IPS-18c (cell line): ENCODE measurements around the gene FBXO9.
"Not testable (repeated sequence)": the region's sequence is repeated elsewhere in the genome, so short reads cannot be mapped to it uniquely, and the experiment has no call there.

Experiments used
- H3K4me3 ChIP-seq: 2 replicates; pipeline ENCODE4 v1.7.0; 2013; ENCODE audit warnings: low read depth, mild to moderate bottlenecking, low read length, moderate library complexity; ENCODE audit not compliant: insufficient read depth
- H3K9me3 ChIP-seq: one replicate; pipeline ENCODE4 v1.6.1; 2013; ENCODE audit warnings: mild to moderate bottlenecking, low read length, moderate library complexity; ENCODE audit not compliant: control insufficient read depth, insufficient read depth

Gene FBXO9

GRCh38 chr6:53042112-53042511 lies 23.1 kb upstream of the FBXO9 start:
- no peak overlapping the region for H3K4me3 ChIP-seq
- H3K9me3 ChIP-seq: no peaks in the 10 kb centered on the region

- H3K9me3 ChIP-seq: no peaks in the 10 kb centered on the region
- no peak overlapping the region for H3K4me3 ChIP-seq
Observed at GRCh38 chr6:53043581-53043980, 21.6 kb upstream of the FBXO9 start.

- no peaks in the 10 kb centered on the region for H3K9me3 ChIP-seq
- H3K4me3 ChIP-seq: no peak overlapping the region
Observed at GRCh38 chr6:53044071-53044470, 21.1 kb upstream of the FBXO9 start.

GRCh38 chr6:53044572-53044971 lies 20.6 kb upstream of the FBXO9 start:
- no peaks in the 10 kb centered on the region for H3K9me3 ChIP-seq

GRCh38 chr6:53045891-53046673 lies 19.1 kb upstream of the FBXO9 start:
- H3K9me3 ChIP-seq: no peaks in the 10 kb centered on the region
- H3K4me3 ChIP-seq: no peak overlapping the region

More at GRCh38 chr6:53044572-53044971, 20.6 kb upstream of the FBXO9 start:
- no peak overlapping the region for H3K4me3 ChIP-seq

- Histone ChIP-seq H3K9me3 (no peaks in the 10 kb centered on the region), H3K4me3 (no peak overlapping the region)
Observed at GRCh38 chr6:53048431-53049195, 16.6 kb upstream of the FBXO9 start.

GRCh38 chr6:53049415-53049814 lies 15.8 kb upstream of the FBXO9 start:
- no peak overlapping the region for H3K4me3 ChIP-seq
- no peaks in the 10 kb centered on the region for H3K9me3 ChIP-seq

- H3K9me3 ChIP-seq, H3K4me3 ChIP-seq: not testable (repeated sequence)
Observed at GRCh38 chr6:53052152-53052551, 13.1 kb upstream of the FBXO9 start.

- H3K4me3 ChIP-seq: no peak overlapping the region
- no peaks in the 10 kb centered on the region for H3K9me3 ChIP-seq
Observed at GRCh38 chr6:53054532-53054931, 10.7 kb upstream of the FBXO9 start.

GRCh38 chr6:53055873-53056272 lies 9.3 kb upstream of the FBXO9 start:
- Histone ChIP-seq H3K4me3 (no peak overlapping the region), H3K9me3 (no peaks in the 10 kb centered on the region)

GRCh38 chr6:53056273-53056672 lies 8.9 kb upstream of the FBXO9 start:
- no peak overlapping the region for H3K4me3 ChIP-seq
- no peaks in the 10 kb centered on the region for H3K9me3 ChIP-seq

- no peak overlapping the region for H3K4me3 ChIP-seq
- H3K9me3 ChIP-seq: no peaks in the 10 kb centered on the region
Observed at GRCh38 chr6:53058388-53059195, 6.6 kb upstream of the FBXO9 start.

- peak overlapping the region; percentile 25; the same call in 1 of the 2 replicates for H3K4me3 ChIP-seq
- no peaks in the 10 kb centered on the region for H3K9me3 ChIP-seq
Observed at GRCh38 chr6:53059648-53060589, 5.3 kb upstream of the FBXO9 start.

GRCh38 chr6:53062169-53062539 lies 3.0 kb upstream of the FBXO9 start:
- no peaks in the 10 kb centered on the region for H3K9me3 ChIP-seq
- H3K4me3 ChIP-seq: peak overlapping the region; percentile 87

- not testable (repeated sequence) for H3K9me3 ChIP-seq, H3K4me3 ChIP-seq
Observed at GRCh38 chr6:53064255-53064654, 949 bp upstream of the FBXO9 start.

GRCh38 chr6:53064726-53065265 lies 408 bp upstream of the FBXO9 start:
- peak overlapping the region; percentile 100 for H3K4me3 ChIP-seq
- no peaks in the 10 kb centered on the region for H3K9me3 ChIP-seq

- peak overlapping the region; percentile 100 for H3K4me3 ChIP-seq
- no peaks in the 10 kb centered on the region for H3K9me3 ChIP-seq
Observed at GRCh38 chr6:53066077-53066417, 843 bp downstream of the FBXO9 start.
